ENCODE results near the gene SLC22A1. TPM values are rescaled to one million over a fixed set of nuclear protein-coding genes. Genes with fewer than 3 reads are reported as not detected.

Gene SLC22A1
- total and polyA plus RNA-seq, 2 experiments from 2014 or later, result 0.10 to 0.65 TPM

- TF ChIP-seq CREB1 (CRISPR knock-in tag; IDR thresholded peaks at IDR 0.05; ENCODE audit: low read depth) (no peak), POLR2AphosphoS5 (IDR thresholded peaks at IDR 0.05; ENCODE audit: low read depth) (no peak), ZNF462 (CRISPR knock-in tag; IDR thresholded peaks at IDR 0.05) (no peak), STAT1 (IDR thresholded peaks at IDR 0.05; ENCODE audit: unreplicated experiment) (no peak), EZH2 (IDR thresholded peaks at IDR 0.05; ENCODE audit: low read depth, unreplicated experiment) (no peak), ZNF331 (CRISPR knock-in tag; IDR thresholded peaks at IDR 0.05; ENCODE audit: low read depth) (no peak), REST (IDR thresholded peaks at IDR 0.05; ENCODE audit: unreplicated experiment) (no peak), CTCF (conservative IDR thresholded peaks at IDR 0.05; ENCODE audit: low read depth in 2 of 2) (no peak), JUNB (IDR thresholded peaks at IDR 0.05; ENCODE audit: unreplicated experiment) (no peak), ZNF114 (CRISPR knock-in tag; IDR thresholded peaks at IDR 0.05) (no peak), EZH2phosphoT487 (IDR thresholded peaks at IDR 0.05; ENCODE audit: unreplicated experiment) (no peak), NANOG (IDR thresholded peaks at IDR 0.05; ENCODE audit: borderline replicate concordance) (no peak)
- H3K27ac ChIP-seq (ENCODE audit: low read depth), result no peak overlapping the region
- DNase-seq (ENCODE audit: low spot score), result no peak
- H2AFZ ChIP-seq, result no peak overlapping the region
- H3K4me3 ChIP-seq, result no peak overlapping the region
- Mint-ChIP-seq H3K9me3 (peaks cover 20% of the 10 kb centered on the region), H3K4me3 (no peak overlapping the region), H3K4me1 (0 out of 3 replicates have a peak, but pooled peaks cover 2% of the 10 kb centered on the region), H3K27me3 (ENCODE audit: insufficient read depth, low read depth, poor library complexity) (no peaks in the 10 kb centered on the region), H3K27ac (no peak overlapping the region), H3K36me3 (ENCODE audit: low read depth) (peaks cover 14% of the 10 kb centered on the region)
- H3K4me1 ChIP-seq (ENCODE audit: insufficient read depth), result no peaks in the 10 kb centered on the region
- ATAC-seq, result no peak
- peaks cover 6% of the 10 kb centered on the region; the same call in 1 of the 2 replicates for H3K9me2 ChIP-seq (ENCODE audit: insufficient read depth)
- peaks cover 10% of the 10 kb centered on the region for H3K36me3 ChIP-seq (ENCODE audit: insufficient read depth)
- no peaks in the 10 kb centered on the region for H3F3A ChIP-seq (replicated peaks; ENCODE audit: low read depth)
- H3K27me3 ChIP-seq (ENCODE audit: insufficient read depth), result no peaks in the 10 kb centered on the region
- H3K4me2 ChIP-seq, result no peak overlapping the region
- H4K20me1 ChIP-seq (replicated peaks; ENCODE audit: insufficient read depth), result no peaks in the 10 kb centered on the region
- no peaks in the 10 kb centered on the region for H3K79me2 ChIP-seq (replicated peaks; ENCODE audit: insufficient read depth)
Measured at GRCh38 chr6:160203076-160203475, 81.5 kb downstream of the SLC22A1 start.

All from GM23338 (cell line).